ENCODE data around the gene C20orf144. TPM values are rescaled to one million over a fixed set of nuclear protein-coding genes. Genes with fewer than 3 reads are reported as not detected.
"Not testable (repeated sequence)": the region's sequence is repeated elsewhere in the genome, so short reads cannot be mapped to it uniquely, and the experiment has no call there.

The C20orf144 gene
- total RNA-seq, 2 experiments from 2014 or later, result 0.21 to 0.32 TPM

GRCh38 chr20:33685328-33686099, 23.4 kb downstream of the C20orf144 start:
- CTCF ChIA-PET, result interaction anchor here (1.0 to 1.5 kb wide), 4 partner anchors 18 to 228 kb away, joined by 3 to 8 read pairs (median 3); partner anchors contain the start of gene ZNF341

GRCh38 chr20:33686100-33686983, 24.2 kb downstream of the C20orf144 start, which contains the start of gene E2F1:
Gene E2F1 (minus strand): TSS chr20:33686385. CDS start chr20:33686264, 121 bp downstream.
- ChIA-PET POLR2A (interaction anchor here (0.5 to 2.5 kb wide), 9 partner anchors 11 to 275 kb away, joined by 3 to 23 read pairs (median 5); partner anchors contain the start of genes ACTL10 and PXMP4), CTCF (interaction anchor here (1.0 to 1.6 kb wide), 6 partner anchors 18 to 63 kb away, joined by 3 to 6 read pairs (median 4); partner anchors contain the start of genes PXMP4 and ZNF341)

More at GRCh38 chr20:33685328-33686099, 23.4 kb downstream of the C20orf144 start:
- POLR2A ChIA-PET, result interaction anchor here (0.5 to 2.5 kb wide), 7 partner anchors 10 to 274 kb away, joined by 3 to 23 read pairs (median 7); partner anchors contain the start of genes ACTL10 and PXMP4

- CTCF ChIA-PET, result interaction anchor here (1.0 to 1.6 kb wide), 4 partner anchors 19 to 64 kb away, joined by 3 to 6 read pairs (median 4); partner anchors contain the start of genes PXMP4 and ZNF341
Measured at GRCh38 chr20:33686984-33687366, 24.8 kb downstream of the C20orf144 start.

GRCh38 chr20:33687370-33687915, 25.3 kb downstream of the C20orf144 start:
- POLR2A ChIA-PET, result interaction anchor here (0.8 to 1.8 kb wide), 3 partner anchors 8 to 33 kb away, joined by 3 to 5 read pairs (median 3); partner anchors contain the start of gene PXMP4
- CTCF ChIA-PET, result interaction anchor here (1.0 to 1.6 kb wide), 5 partner anchors 14 to 64 kb away, joined by 3 to 6 read pairs (median 4); partner anchors contain the start of genes PXMP4 and ZNF341

More at GRCh38 chr20:33686984-33687366, 24.8 kb downstream of the C20orf144 start:
- POLR2A ChIA-PET, result interaction anchor here (0.8 to 1.8 kb wide), 2 partner anchors 19 to 33 kb away, joined by 3 to 5 read pairs; partner anchors contain the start of gene PXMP4

GRCh38 chr20:33687993-33688937, 26.1 kb downstream of the C20orf144 start:
- CTCF ChIA-PET, result interaction anchor here (1.4 to 1.6 kb wide), 2 partner anchors 15 to 44 kb away, joined by 3 to 5 read pairs; partner anchors contain the start of gene ZNF341
- POLR2A ChIA-PET, result interaction anchor here (1.2 to 1.8 kb wide), 2 partner anchors 9 to 32 kb away, joined by 3 to 5 read pairs; partner anchors contain the start of gene PXMP4

- ChIA-PET CTCF (interaction anchor here (1.2 to 1.6 kb wide), 2 partner anchors 16 to 22 kb away, joined by 3 read pairs; partner anchors contain the start of gene ACTL10), POLR2A (no interaction called here)
Measured at GRCh38 chr20:33688938-33689424, 26.9 kb downstream of the C20orf144 start.

GRCh38 chr20:33689493-33689892, 27.4 kb downstream of the C20orf144 start:
- ChIA-PET CTCF (interaction anchor here (1.2 kb wide), 2 partner anchors 22 to 23 kb away, joined by 3 read pairs; partner anchors contain the start of gene ACTL10), POLR2A (interaction anchor here (0.7 to 1.0 kb wide), 5 partner anchors 23 to 423 kb away, joined by 3 to 4 read pairs (median 3); partner anchors contain the start of gene ACTL10)

GRCh38 chr20:33689973-33690372, 27.8 kb downstream of the C20orf144 start:
- ChIA-PET CTCF (interaction anchor here (1.2 kb wide), 2 partner anchors 22 to 23 kb away, joined by 3 read pairs; partner anchors contain the start of gene ACTL10), POLR2A (interaction anchor here (0.7 to 1.3 kb wide), 6 partner anchors 23 to 422 kb away, joined by 3 to 4 read pairs (median 4); partner anchors contain the start of genes ACTL10 and ZNF341)

- CTCF ChIA-PET, result interaction anchor here (1.2 kb wide), 1 partner anchor 30 kb away, joined by 3 read pairs; no protein-coding TSS in a partner anchor
- POLR2A ChIA-PET, result no interaction called here
Measured at GRCh38 chr20:33693289-33693688, 31.2 kb downstream of the C20orf144 start.

GRCh38 chr20:33693741-33694638, 31.9 kb downstream of the C20orf144 start:
- ChIA-PET POLR2A (interaction anchor here (0.5 kb wide), 1 partner anchor 119 kb away, joined by 3 read pairs; no protein-coding TSS in a partner anchor), CTCF (interaction anchor here (1.2 kb wide), 1 partner anchor 30 kb away, joined by 3 read pairs; no protein-coding TSS in a partner anchor)

- ChIA-PET CTCF (interaction anchor here (1.2 kb wide), 1 partner anchor 31 kb away, joined by 3 read pairs; no protein-coding TSS in a partner anchor), POLR2A (interaction anchor here (0.7 to 1.3 kb wide), 2 partner anchors 25 to 223 kb away, joined by 4 to 8 read pairs; partner anchors contain the start of gene PXMP4)
Measured at GRCh38 chr20:33694639-33695012, 32.5 kb downstream of the C20orf144 start.

- POLR2A ChIA-PET, result no interaction called here
- CTCF ChIA-PET, result interaction anchor here (0.7 kb wide), 1 partner anchor 23 kb away, joined by 4 read pairs; no protein-coding TSS in a partner anchor
Measured at GRCh38 chr20:33696448-33696847, 34.3 kb downstream of the C20orf144 start.

- ChIA-PET POLR2A (no interaction called here), CTCF (no interaction called here)
Measured at GRCh38 chr20:33697129-33697528, 35.0 kb downstream of the C20orf144 start.

GRCh38 chr20:33698966-33699365, 36.8 kb downstream of the C20orf144 start:
- POLR2A ChIA-PET, CTCF ChIA-PET: not testable (repeated sequence)

GRCh38 chr20:33700696-33701441, 38.7 kb downstream of the C20orf144 start:
- POLR2A ChIA-PET, CTCF ChIA-PET: not testable (repeated sequence)

Measured in activated CD8-positive, alpha-beta memory T cell treated with anti-CD3 and anti-CD28 coated beads for 36 hours (primary cell).